ENCODE measurements around the gene WWOX.

The WWOX gene

GRCh38 chr16:79071424-79071823 is 972.0 kb downstream of the WWOX start:
- Mint-ChIP-seq H3K27ac (no peak overlapping the region), H3K27me3 (ENCODE audit: low read depth) (no peaks in the 10 kb centered on the region)
- no peak for DNase-seq (ENCODE audit: low spot score)

GRCh38 chr16:79072517-79072916 is 973.1 kb downstream of the WWOX start:
- Mint-ChIP-seq H3K9me3 (no peaks in the 10 kb centered on the region), H3K36me3 (ENCODE audit: low read depth) (no peaks in the 10 kb centered on the region), H3K4me1 (ENCODE audit: low read depth) (peaks cover 46% of the 10 kb centered on the region), H3K27me3 (ENCODE audit: low read depth) (no peaks in the 10 kb centered on the region), H3K27ac (no peak overlapping the region), H3K4me3 (no peak overlapping the region)
- no peak for DNase-seq (ENCODE audit: low spot score)

More at GRCh38 chr16:79071424-79071823, 972.0 kb downstream of the WWOX start:
- H3K36me3 Mint-ChIP-seq (ENCODE audit: low read depth) = no peaks in the 10 kb centered on the region
- peaks cover 36% of the 10 kb centered on the region for H3K4me1 Mint-ChIP-seq (ENCODE audit: low read depth)
- H3K9me3 Mint-ChIP-seq = no peaks in the 10 kb centered on the region
- no peak overlapping the region for H3K4me3 Mint-ChIP-seq

GRCh38 chr16:79073566-79073965 is 974.1 kb downstream of the WWOX start:
- H3K27ac Mint-ChIP-seq = no peak overlapping the region
- H3K36me3 Mint-ChIP-seq (ENCODE audit: low read depth) = no peaks in the 10 kb centered on the region
- DNase-seq (ENCODE audit: low spot score) = no peak
- H3K4me1 Mint-ChIP-seq (ENCODE audit: low read depth) = peaks cover 50% of the 10 kb centered on the region
- no peaks in the 10 kb centered on the region for H3K9me3 Mint-ChIP-seq
- peak overlapping the region; percentile 64 for H3K4me3 Mint-ChIP-seq
- no peaks in the 10 kb centered on the region for H3K27me3 Mint-ChIP-seq (ENCODE audit: low read depth)

- Mint-ChIP-seq H3K27me3 (ENCODE audit: low read depth) (no peaks in the 10 kb centered on the region), H3K4me1 (ENCODE audit: low read depth) (peaks cover 52% of the 10 kb centered on the region), H3K36me3 (ENCODE audit: low read depth) (no peaks in the 10 kb centered on the region), H3K4me3 (peak overlapping the region; percentile 3), H3K9me3 (no peaks in the 10 kb centered on the region), H3K27ac (no peak overlapping the region)
- DNase-seq (ENCODE audit: low spot score) = no peak
Observed at GRCh38 chr16:79074541-79074940, 975.1 kb downstream of the WWOX start.

- no peak overlapping the region for H3K27ac Mint-ChIP-seq
- H3K4me1 Mint-ChIP-seq (ENCODE audit: low read depth) = peaks cover 52% of the 10 kb centered on the region
- no peak for DNase-seq (ENCODE audit: low spot score)
- H3K4me3 Mint-ChIP-seq = peak overlapping the region; percentile 3
- H3K36me3 Mint-ChIP-seq (ENCODE audit: low read depth) = no peaks in the 10 kb centered on the region
- H3K9me3 Mint-ChIP-seq = no peaks in the 10 kb centered on the region
- H3K27me3 Mint-ChIP-seq (ENCODE audit: low read depth) = no peaks in the 10 kb centered on the region
Observed at GRCh38 chr16:79074951-79075350, 975.5 kb downstream of the WWOX start.

- peak overlapping the region; percentile 75 for H3K27ac Mint-ChIP-seq
- H3K4me1 Mint-ChIP-seq (ENCODE audit: low read depth) = peaks cover 55% of the 10 kb centered on the region
- peak overlapping the region; percentile 67 for H3K4me3 Mint-ChIP-seq
- peak; percentile 78 for DNase-seq (ENCODE audit: low spot score)
- no peaks in the 10 kb centered on the region for H3K36me3 Mint-ChIP-seq (ENCODE audit: low read depth)
- H3K27me3 Mint-ChIP-seq (ENCODE audit: low read depth) = peaks cover 5% of the 10 kb centered on the region
- no peaks in the 10 kb centered on the region for H3K9me3 Mint-ChIP-seq
Observed at GRCh38 chr16:79076047-79076767, 976.8 kb downstream of the WWOX start.

GRCh38 chr16:79077346-79077745 is 977.9 kb downstream of the WWOX start:
- DNase-seq (ENCODE audit: low spot score) = no peak
- Mint-ChIP-seq H3K27ac (no peak overlapping the region), H3K4me3 (no peak overlapping the region), H3K4me1 (ENCODE audit: low read depth) (peaks cover 66% of the 10 kb centered on the region), H3K27me3 (ENCODE audit: low read depth) (peaks cover 5% of the 10 kb centered on the region), H3K9me3 (no peaks in the 10 kb centered on the region), H3K36me3 (ENCODE audit: low read depth) (no peaks in the 10 kb centered on the region)

GRCh38 chr16:79079656-79080420 is 980.4 kb downstream of the WWOX start:
- DNase-seq (ENCODE audit: low spot score) = no peak
- Mint-ChIP-seq H3K36me3 (ENCODE audit: low read depth) (no peaks in the 10 kb centered on the region), H3K9me3 (no peaks in the 10 kb centered on the region), H3K4me3 (no peak overlapping the region), H3K27ac (no peak overlapping the region), H3K4me1 (ENCODE audit: low read depth) (peaks cover 70% of the 10 kb centered on the region), H3K27me3 (ENCODE audit: low read depth) (peaks cover 5% of the 10 kb centered on the region)

GRCh38 chr16:79081297-79082066 is 982.0 kb downstream of the WWOX start:
- H3K27me3 Mint-ChIP-seq (ENCODE audit: low read depth) = peaks cover 5% of the 10 kb centered on the region
- peaks cover 54% of the 10 kb centered on the region for H3K4me1 Mint-ChIP-seq (ENCODE audit: low read depth)
- no peak overlapping the region for H3K4me3 Mint-ChIP-seq
- H3K36me3 Mint-ChIP-seq (ENCODE audit: low read depth) = no peaks in the 10 kb centered on the region
- no peaks in the 10 kb centered on the region for H3K9me3 Mint-ChIP-seq
- H3K27ac Mint-ChIP-seq = no peak overlapping the region
- peak; percentile 38 for DNase-seq (ENCODE audit: low spot score)

GRCh38 chr16:79082970-79083369 is 983.5 kb downstream of the WWOX start:
- H3K9me3 Mint-ChIP-seq = no peaks in the 10 kb centered on the region
- peak; percentile 49 for DNase-seq (ENCODE audit: low spot score)
- no peak overlapping the region for H3K27ac Mint-ChIP-seq
- peaks cover 9% of the 10 kb centered on the region for H3K27me3 Mint-ChIP-seq (ENCODE audit: low read depth)
- H3K4me1 Mint-ChIP-seq (ENCODE audit: low read depth) = peaks cover 43% of the 10 kb centered on the region
- H3K4me3 Mint-ChIP-seq = no peak overlapping the region
- no peaks in the 10 kb centered on the region for H3K36me3 Mint-ChIP-seq (ENCODE audit: low read depth)

- DNase-seq (ENCODE audit: low spot score) = no peak
- peaks cover 10% of the 10 kb centered on the region for H3K27me3 Mint-ChIP-seq (ENCODE audit: low read depth)
- H3K27ac Mint-ChIP-seq = no peak overlapping the region
Observed at GRCh38 chr16:79083508-79084299, 984.2 kb downstream of the WWOX start.

GRCh38 chr16:79088971-79089370 is 989.5 kb downstream of the WWOX start:
- Mint-ChIP-seq H3K4me1 (ENCODE audit: low read depth) (peaks cover 47% of the 10 kb centered on the region), H3K9me3 (peaks cover 4% of the 10 kb centered on the region), H3K27ac (no peak overlapping the region), H3K27me3 (ENCODE audit: low read depth) (peaks cover 5% of the 10 kb centered on the region), H3K4me3 (no peak overlapping the region), H3K36me3 (ENCODE audit: low read depth) (peaks cover 4% of the 10 kb centered on the region)
- DNase-seq (ENCODE audit: low spot score) = no peak

More at GRCh38 chr16:79083508-79084299, 984.2 kb downstream of the WWOX start:
- peaks cover 40% of the 10 kb centered on the region for H3K4me1 Mint-ChIP-seq (ENCODE audit: low read depth)
- no peak overlapping the region for H3K4me3 Mint-ChIP-seq
- no peaks in the 10 kb centered on the region for H3K36me3 Mint-ChIP-seq (ENCODE audit: low read depth)
- no peaks in the 10 kb centered on the region for H3K9me3 Mint-ChIP-seq

- Mint-ChIP-seq H3K9me3 (peaks cover 4% of the 10 kb centered on the region), H3K27ac (peak overlapping the region; percentile 72), H3K27me3 (ENCODE audit: low read depth) (peaks cover 5% of the 10 kb centered on the region), H3K36me3 (ENCODE audit: low read depth) (peaks cover 4% of the 10 kb centered on the region), H3K4me3 (peak overlapping the region; percentile 62), H3K4me1 (ENCODE audit: low read depth) (peaks cover 49% of the 10 kb centered on the region)
- DNase-seq (ENCODE audit: low spot score) = peak; percentile 79
Observed at GRCh38 chr16:79089735-79090284, 990.4 kb downstream of the WWOX start.
